ENCODE results near the gene COL1A2.

DNA sequence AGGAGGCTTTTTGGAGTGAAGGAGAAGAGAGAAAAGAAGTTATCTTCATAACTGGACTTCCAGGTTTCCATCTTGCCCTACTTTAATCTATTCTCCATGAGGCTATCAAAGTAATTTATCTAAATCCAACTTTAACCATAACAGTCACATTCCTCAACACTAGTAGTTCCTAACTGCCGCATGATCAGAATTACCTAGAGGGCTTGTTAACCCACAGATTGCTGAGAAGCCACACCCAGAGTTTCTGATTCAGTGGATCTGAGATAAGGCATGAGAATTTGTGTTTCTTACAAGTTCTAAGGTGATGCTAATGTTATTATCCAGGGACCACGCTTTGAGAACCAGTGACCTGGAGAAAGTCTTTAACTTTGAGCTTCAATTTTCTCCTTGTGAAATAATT is 8.3 kb upstream of the COL1A2 start:
- TF ChIP-seq, protein P1, sequence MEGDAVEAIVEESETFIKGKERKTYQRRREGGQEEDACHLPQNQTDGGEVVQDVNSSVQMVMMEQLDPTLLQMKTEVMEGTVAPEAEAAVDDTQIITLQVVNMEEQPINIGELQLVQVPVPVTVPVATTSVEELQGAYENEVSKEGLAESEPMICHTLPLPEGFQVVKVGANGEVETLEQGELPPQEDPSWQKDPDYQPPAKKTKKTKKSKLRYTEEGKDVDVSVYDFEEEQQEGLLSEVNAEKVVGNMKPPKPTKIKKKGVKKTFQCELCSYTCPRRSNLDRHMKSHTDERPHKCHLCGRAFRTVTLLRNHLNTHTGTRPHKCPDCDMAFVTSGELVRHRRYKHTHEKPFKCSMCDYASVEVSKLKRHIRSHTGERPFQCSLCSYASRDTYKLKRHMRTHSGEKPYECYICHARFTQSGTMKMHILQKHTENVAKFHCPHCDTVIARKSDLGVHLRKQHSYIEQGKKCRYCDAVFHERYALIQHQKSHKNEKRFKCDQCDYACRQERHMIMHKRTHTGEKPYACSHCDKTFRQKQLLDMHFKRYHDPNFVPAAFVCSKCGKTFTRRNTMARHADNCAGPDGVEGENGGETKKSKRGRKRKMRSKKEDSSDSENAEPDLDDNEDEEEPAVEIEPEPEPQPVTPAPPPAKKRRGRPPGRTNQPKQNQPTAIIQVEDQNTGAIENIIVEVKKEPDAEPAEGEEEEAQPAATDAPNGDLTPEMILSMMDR (IDR thresholded peaks at IDR 0.05), result no peak
- TF ChIP-seq POLR2A (IDR thresholded peaks at IDR 0.05; ENCODE audit: low read length), result no peak
- TF ChIP-seq POLR2AphosphoS2 (conservative IDR thresholded peaks at IDR 0.05; ENCODE audit: low read length), result no peak
- TF ChIP-seq CHD2 (IDR thresholded peaks at IDR 0.05; ENCODE audit: low read length, partially characterized antibody), result no peak
- TF ChIP-seq NFE2L2 (conservative IDR thresholded peaks at IDR 0.05; ENCODE audit: low read length), result no peak
- no peak for TF ChIP-seq SMC3 (IDR thresholded peaks at IDR 0.05)
- TF ChIP-seq NR3C1 (IDR thresholded peaks at IDR 0.05), result no peak
- no peak for TF ChIP-seq ESRRA (IDR thresholded peaks at IDR 0.05; ENCODE audit: borderline replicate concordance, low read length)
- TF ChIP-seq HOXA7 (CRISPR knock-in tag; IDR thresholded peaks at IDR 0.05), result no peak
- TF ChIP-seq FOSL2 (IDR thresholded peaks at IDR 0.05), result no peak
- no peak for TF ChIP-seq FOSL2 (CRISPR knock-in tag; IDR thresholded peaks at IDR 0.05)
- TF ChIP-seq RCOR1 (IDR thresholded peaks at IDR 0.05; ENCODE audit: low read depth, low read length), result no peak

All from A549 (cell line).